H1 (cell line): ENCODE results near the gene TERF2IP. TPM values are rescaled to one million over a fixed set of nuclear protein-coding genes. Genes with fewer than 3 reads are reported as not detected.

ENCODE experiments used
- CTCF ChIA-PET: fragments of 300-600 bp; sonication (Branson Sonifier 250); formaldehyde crosslinking; loops from one replicate; lab custom pipeline; 2021; ENCODE audit not compliant: partially characterized antibody; lab: Charles Lee
- POLR2A ChIA-PET: fragments of 300-600 bp; sonication (Branson Sonifier 250); formaldehyde crosslinking; loops from one replicate; lab custom pipeline; 2021; ENCODE audit warnings: inconsistent platforms; ENCODE audit not compliant: partially characterized antibody; lab: Charles Lee
- DNase-seq, 2 experiments: peaks; one replicate each; pipeline versions ENCODE4 v3.0.0 to v3.0.0-alpha.2; 2010 to 2022; ENCODE audit warnings: low spot score in 2 of 2, low read depth in 1 of 2, mixed read lengths in 1 of 2
- FAIRE-seq: peaks from 2 replicates; lab custom pipeline; 2011; peaks lifted over from hg19 to GRCh38; lab: Jason Lieb, UNC
- H2AFZ ChIP-seq: 2 replicates; pipeline ENCODE4 v1.8.1; 2012; ENCODE audit warnings: low read length, inconsistent platforms
- H2AK5ac ChIP-seq: 2 replicates; pipeline ENCODE4 v1.6.1; 2013; ENCODE audit warnings: low read depth, low read length
- H2BK120ac ChIP-seq: replicated peaks from 2 replicates; pipeline ENCODE3; 2013; ENCODE audit warnings: low read depth, low read length, inconsistent platforms
- H2BK12ac ChIP-seq: 2 replicates; pipeline ENCODE4 v1.6.1; 2013; ENCODE audit warnings: low read depth, low read length
- H2BK15ac ChIP-seq: 2 replicates; pipeline ENCODE4 v1.6.1; 2013; ENCODE audit warnings: low read length
- H2BK20ac ChIP-seq: 2 replicates; pipeline ENCODE4 v1.6.1; 2013; ENCODE audit warnings: low read length
- H2BK5ac ChIP-seq: 2 replicates; pipeline ENCODE4 v1.6.1; 2013; ENCODE audit warnings: low read depth, low read length
- H3K14ac ChIP-seq: 2 replicates; pipeline ENCODE4 v1.6.1; 2013; ENCODE audit warnings: inconsistent platforms; ENCODE audit not compliant: insufficient read length
- H3K18ac ChIP-seq: 2 replicates; pipeline ENCODE4 v1.6.1; 2013; ENCODE audit warnings: low read length; ENCODE audit errors: extremely low read depth
- H3K23ac ChIP-seq: 2 replicates; pipeline ENCODE4 v1.6.1; 2013; ENCODE audit warnings: inconsistent platforms; ENCODE audit not compliant: insufficient read length
- H3K23me2 ChIP-seq: 2 replicates; pipeline ENCODE4 v1.6.1; 2013; ENCODE audit warnings: low read depth, low read length
- H3K27ac ChIP-seq: 2 replicates; pipeline ENCODE4 v1.6.1; 2011; ENCODE audit warnings: low read depth, low read length, inconsistent platforms
- H3K27me3 ChIP-seq, 4 experiments: replicated peaks in 1 of 4; 1 replicate in 1 of 4; 2 replicates in 3 of 4; pipeline versions ENCODE4 v1.6.1 to v1.8.1; 2011 to 2013; ENCODE audit warnings: low read length in 3 of 4, mild to moderate bottlenecking in 3 of 4, inconsistent platforms in 2 of 4, mixed read lengths in 2 of 4, moderate library complexity in 1 of 4; ENCODE audit not compliant: control insufficient read depth in 3 of 4, insufficient read depth in 3 of 4; ENCODE audit errors: extremely low read depth in 1 of 4
- H3K36me3 ChIP-seq, 4 experiments: 2 replicates each; pipeline versions ENCODE4 v1.6.1 to v1.8.1; 2011 to 2013; ENCODE audit warnings: mild to moderate bottlenecking in 4 of 4, low read length in 3 of 4, moderate library complexity in 2 of 4, control low read depth in 1 of 4, inconsistent platforms in 1 of 4; ENCODE audit not compliant: insufficient read depth in 4 of 4, control insufficient read depth in 2 of 4
- H3K4ac ChIP-seq: replicated peaks from 2 replicates; pipeline ENCODE3; 2013; ENCODE audit warnings: low read length, low read depth, mixed read lengths, inconsistent platforms; ENCODE audit not compliant: insufficient read length
- H3K4me1 ChIP-seq, 4 experiments: replicated peaks in 1 of 4; 1 replicate in 1 of 4; 2 replicates in 3 of 4; pipeline versions ENCODE4 v1.6.1 to v1.8.1; 2011 to 2013; ENCODE audit warnings: low read length in 3 of 4, inconsistent platforms in 2 of 4, mixed read lengths in 1 of 4; ENCODE audit not compliant: insufficient read depth in 4 of 4, control insufficient read depth in 3 of 4
- H3K4me2 ChIP-seq, 2 experiments: 2 replicates each; pipeline versions ENCODE4 v1.6.1 to v1.8.1; 2011 to 2013; ENCODE audit warnings: low read depth in 2 of 2, low read length in 2 of 2, control low read depth in 1 of 2, inconsistent platforms in 1 of 2, mild to moderate bottlenecking in 1 of 2; ENCODE audit not compliant: insufficient read depth in 1 of 2
- H3K4me3 ChIP-seq, 4 experiments: fragments of 200-600, 300-600 bp in 1 of 4; sonication (generic), shearing (Covaris generic), sonication (Bioruptor Twin) in 1 of 4; 2 replicates each; pipeline versions ENCODE4 v1.5.1 to v1.8.1; 2011 to 2016; ENCODE audit warnings: low read length in 4 of 4, low read depth in 3 of 4, control low read depth in 2 of 4, inconsistent platforms in 2 of 4, mild to moderate bottlenecking in 2 of 4, mixed read lengths in 1 of 4, moderate library complexity in 1 of 4; ENCODE audit not compliant: insufficient read depth in 2 of 4; ENCODE audit errors: extremely low read depth in 1 of 4
- H3K56ac ChIP-seq: replicated peaks from 2 replicates; pipeline ENCODE3; 2013; ENCODE audit warnings: low read depth, mild to moderate bottlenecking, mixed read lengths, low read length, inconsistent platforms; ENCODE audit not compliant: insufficient read length
- H3K79me1 ChIP-seq: 2 replicates; pipeline ENCODE4 v1.6.1; 2013; ENCODE audit warnings: low read depth, low read length, control low read depth
- H3K79me2 ChIP-seq, 2 experiments: 2 replicates each; pipeline versions ENCODE4 v1.6.1 to v1.8.1; 2012 to 2013; ENCODE audit warnings: low read length in 2 of 2, mild to moderate bottlenecking in 2 of 2, inconsistent platforms in 1 of 2; ENCODE audit not compliant: insufficient read depth in 2 of 2, control insufficient read depth in 1 of 2
- H3K9ac ChIP-seq, 4 experiments: replicated peaks in 1 of 4; 1 replicate in 1 of 4; 2 replicates in 3 of 4; pipeline versions ENCODE4 v1.6.1 to v1.8.1; 2011 to 2013; ENCODE audit warnings: low read depth in 3 of 4, low read length in 3 of 4, control low read depth in 2 of 4, mild to moderate bottlenecking in 2 of 4, moderate library complexity in 2 of 4, inconsistent platforms in 1 of 4; ENCODE audit errors: extremely low read depth in 1 of 4
- H3K9me3 ChIP-seq, 2 experiments: 2 replicates each; pipeline versions ENCODE4 v1.6.1 to v1.8.1; 2012 to 2013; ENCODE audit warnings: mild to moderate bottlenecking in 2 of 2, moderate library complexity in 2 of 2, control low read depth in 1 of 2, inconsistent platforms in 1 of 2, low read depth in 1 of 2, low read length in 1 of 2, mixed read lengths in 1 of 2; ENCODE audit not compliant: insufficient read depth in 2 of 2
- H4K20me1 ChIP-seq, 2 experiments: replicated peaks in 1 of 2; 2 replicates each; pipeline versions ENCODE3 to v1.8.1; 2011 to 2013; ENCODE audit warnings: inconsistent platforms in 2 of 2, low read length in 2 of 2, mild to moderate bottlenecking in 1 of 2; ENCODE audit not compliant: insufficient read depth in 2 of 2, control insufficient read depth in 1 of 2
- H4K5ac ChIP-seq: 2 replicates; pipeline ENCODE4 v1.6.1; 2013; ENCODE audit warnings: low read length, low read depth, mixed read lengths, inconsistent platforms; ENCODE audit not compliant: insufficient read length
- H4K8ac ChIP-seq: 2 replicates; pipeline ENCODE4 v1.8.0; 2013; ENCODE audit warnings: mild to moderate bottlenecking, moderate library complexity, low read length, inconsistent platforms; ENCODE audit not compliant: insufficient read depth; ENCODE audit errors: extremely low read depth
- H4K91ac ChIP-seq: replicated peaks from 2 replicates; pipeline ENCODE3; 2013; ENCODE audit warnings: low read length, mixed read lengths, inconsistent platforms; ENCODE audit not compliant: insufficient read length
- ASH2L ChIP-seq: fragments of 200-600, 300-600 bp; sonication (generic); IDR thresholded peaks from one replicate; pipeline ENCODE4 v1.7.1; 2017; ENCODE audit warnings: low read length
- BRCA1 ChIP-seq: IDR thresholded peaks from 2 replicates; pipeline ENCODE4 v1.6.1; 2012; ENCODE audit warnings: low read depth, low read length, improper control_type of control experiment
- CBX5 ChIP-seq: fragments of 300-800, 300-1000 bp; sonication (generic); IDR thresholded peaks from 2 replicates; pipeline ENCODE4 v1.7.1; 2016; ENCODE audit warnings: antibody characterized with exemption, low read length, low read depth
- SIRT6 ChIP-seq: IDR thresholded peaks from one replicate; pipeline ENCODE4 v1.7.1; 2012; ENCODE audit warnings: low read length, inconsistent platforms
- SP2 ChIP-seq: IDR thresholded peaks from 2 replicates; pipeline ENCODE4 v1.6.1; 2012; ENCODE audit warnings: mild to moderate bottlenecking, low read length, inconsistent platforms
- WGBS, 2 experiments: shearing (Covaris generic) in 1 of 2; methylation state at CpG; one replicate each; pipeline versions ENCODE4 v1.1.6 to v1.1.7; 2013 to 2015; ENCODE audit warnings: low lambda C conversion rate in 2 of 2, mixed read lengths in 2 of 2, inconsistent platforms in 1 of 2, low coverage in 1 of 2, missing lambda C conversion rate in 1 of 2; ENCODE audit not compliant: insufficient replicate concordance in 2 of 2, insufficient coverage in 1 of 2, insufficient read length in 1 of 2; ENCODE audit errors: extremely low coverage in 1 of 2, missing lambda C conversion rate in 1 of 2; 5-methylcytosine and 5-hydroxymethylcytosine counted together
- polyA plus RNA-seq, 7 experiments: library from polyadenylated mRNA; depleted of rRNA in 3 of 7; stranded (reverse) in 5 of 7; unstranded in 2 of 7; fragments of >200 nt in 5 of 7; fragments of 200-250 nt in 2 of 7; gene quantifications; 1 replicate in 5 of 7; 2 replicates in 1 of 7; 4 replicates in 1 of 7; pipeline versions ENCODE4 v1.2.1 to v1.2.3, GENCODE V29; 2011 to 2013; ENCODE audit warnings: missing spikeins in 2 of 7, mixed read lengths in 2 of 7
- total RNA-seq: library from RNA; stranded (reverse); fragmentation: NEBNext Ultra II Directional; extraction: Animal tissue kit (Norgen Biotek cat#: 25700); gene quantifications from 2 replicates; pipeline ENCODE4 v1.2.1, GENCODE V29; 2021
- TF ChIP-seq, protein P1 (sequence below): IDR thresholded peaks from 2 replicates; pipeline ENCODE4 v1.6.1; 2012; ENCODE audit warnings: inconsistent platforms

Gene TERF2IP
- total and polyA plus RNA-seq, 2 of the 8 experiments (the other 6 are each of a cell fraction or from before 2014, with no cell fraction given): 5.5 to 15.1 TPM

DNA sequence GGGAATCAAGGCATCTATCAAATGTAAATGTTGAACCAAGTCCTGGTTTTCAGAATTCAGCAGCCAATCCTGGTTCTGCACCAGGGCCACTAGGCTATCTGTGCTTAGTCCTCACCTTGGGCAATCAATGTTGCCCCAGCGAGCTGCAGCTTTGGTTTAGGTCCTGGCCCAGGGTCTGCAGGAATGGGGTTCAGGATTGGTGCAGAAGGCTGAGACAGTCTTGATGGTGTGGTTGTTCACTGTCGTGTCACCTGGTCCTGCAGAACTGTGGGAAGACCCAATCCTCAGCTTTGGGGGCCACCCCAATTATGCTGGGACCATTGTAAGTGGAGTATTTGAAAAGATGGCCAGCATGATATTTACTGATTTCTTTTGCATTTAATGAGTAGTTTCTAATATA is 10.6 kb downstream of the TERF2IP start:
- H2AFZ ChIP-seq: no peak overlapping the region
- H2BK120ac ChIP-seq: no peak overlapping the region
- H3K23ac ChIP-seq: no peak overlapping the region
- ChIA-PET CTCF (interaction anchor here (1.2 to 1.9 kb wide), 2 partner anchors 9 to 106 kb away, joined by 5 to 7 read pairs; no protein-coding TSS in a partner anchor), POLR2A (interaction anchor here (1.4 kb wide), 1 partner anchor 11 kb away, joined by 4 read pairs; the partner anchor contains the start of genes KARS1 and TERF2IP)
- peaks cover 0 to 2% of the 10 kb centered on the region in 2 experiments for H4K20me1 ChIP-seq
- H4K8ac ChIP-seq: no peak overlapping the region
- WGBS, 2 experiments: 85% methylated on average over 2 of the region's 2 CpGs; no CpG with 5 or more reads in 1 of the 2 experiments
- no peaks in the 10 kb centered on the region for H3K23me2 ChIP-seq
- H3K4ac ChIP-seq: no peak overlapping the region
- DNase-seq (no peak), FAIRE-seq (no peak)
- no peaks in the 10 kb centered on the region for H3K9me3 ChIP-seq
- H2BK5ac ChIP-seq: no peak overlapping the region
- H2BK15ac ChIP-seq: no peak overlapping the region
- no peak overlapping the region for H3K56ac ChIP-seq
- no peaks in the 10 kb centered on the region for H3K27me3 ChIP-seq
- no peak overlapping the region for H3K4me2 ChIP-seq
- no peak overlapping the region for H3K9ac ChIP-seq
- H4K91ac ChIP-seq: no peak overlapping the region
- H2BK20ac ChIP-seq: no peak overlapping the region
- H2BK12ac ChIP-seq: no peak overlapping the region
- TF ChIP-seq BRCA1 (no peak), SP2 (no peak), CBX5 (no peak), SIRT6 (no peak), ASH2L (no peak)
- TF ChIP-seq, protein P1, sequence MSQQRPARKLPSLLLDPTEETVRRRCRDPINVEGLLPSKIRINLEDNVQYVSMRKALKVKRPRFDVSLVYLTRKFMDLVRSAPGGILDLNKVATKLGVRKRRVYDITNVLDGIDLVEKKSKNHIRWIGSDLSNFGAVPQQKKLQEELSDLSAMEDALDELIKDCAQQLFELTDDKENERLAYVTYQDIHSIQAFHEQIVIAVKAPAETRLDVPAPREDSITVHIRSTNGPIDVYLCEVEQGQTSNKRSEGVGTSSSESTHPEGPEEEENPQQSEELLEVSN: no peak
- H4K5ac ChIP-seq: no peak overlapping the region
- H3K18ac ChIP-seq: no peak overlapping the region
- no peak overlapping the region for H3K14ac ChIP-seq
- no peaks in the 10 kb centered on the region for H3K4me1 ChIP-seq
- H2AK5ac ChIP-seq: no peak overlapping the region
- H3K79me1 ChIP-seq: no peaks in the 10 kb centered on the region
- H3K27ac ChIP-seq: no peak overlapping the region
- H3K36me3 ChIP-seq: peaks cover 0 to 37% (median 19%) of the 10 kb centered on the region in 4 experiments; a peak in 7 of 8 replicates
- no peak overlapping the region for H3K4me3 ChIP-seq
- H3K79me2 ChIP-seq: peaks cover 0 to 3% of the 10 kb centered on the region in 2 experiments; a peak in 2 of 4 replicates
